IMR-90 (cell line): ENCODE results near the gene MAML2. TPM values are rescaled to one million over a fixed set of nuclear protein-coding genes. Genes with fewer than 3 reads are reported as not detected.

ENCODE experiments used
- ATAC-seq: fragments of 200-7000 bp; cut with Tn5 transposase; 2 replicates; pipeline ENCODE4 v1.9.1; 2020; ENCODE audit warnings: low read depth, mild to moderate bottlenecking, moderate library complexity
- BruUV-seq: library from RNA; stranded (reverse); fragments of 400-500 nt; replicated peaks from 2 replicates; lab custom pipeline; 2021; lab: Mats Ljungman, UMichigan
- CTCF ChIA-PET: fragments of 300-600 bp; formaldehyde crosslinking; extraction: SDS; loops from one replicate; lab custom pipeline; 2021; ENCODE audit warnings: antibody characterized with exemption; lab: Yijun Ruan, JAX
- POLR2A ChIA-PET: fragments of 300-600 bp; sonication (Branson Sonifier 250); formaldehyde crosslinking; loops from one replicate; lab custom pipeline; 2022; ENCODE audit warnings: antibody characterized with exemption; ENCODE audit not compliant: unreplicated experiment; lab: Charles Lee
- DNase-seq: peaks from one replicate; pipeline ENCODE4 v3.0.0; 2013
- H2AFZ ChIP-seq: replicated peaks from 2 replicates; pipeline ENCODE3; 2013; ENCODE audit warnings: low read length, mild to moderate bottlenecking; ENCODE audit not compliant: poor library complexity
- H2AK5ac ChIP-seq: 2 replicates; pipeline ENCODE4 v1.6.1; 2013; ENCODE audit warnings: low read depth, low read length, inconsistent platforms
- H2AK9ac ChIP-seq: replicated peaks from 2 replicates; pipeline ENCODE3; 2013; ENCODE audit warnings: mild to moderate bottlenecking, low read depth, low read length, moderate library complexity; ENCODE audit not compliant: poor library complexity
- H2BK120ac ChIP-seq: 2 replicates; pipeline ENCODE4 v1.6.1; 2013; ENCODE audit warnings: low read depth, low read length, inconsistent platforms
- H2BK15ac ChIP-seq: 3 replicates; pipeline ENCODE4 v1.6.1; 2013; ENCODE audit warnings: low read depth, low read length, inconsistent platforms
- H2BK20ac ChIP-seq: 2 replicates; pipeline ENCODE4 v1.6.1; 2013; ENCODE audit warnings: low read depth, mild to moderate bottlenecking, inconsistent platforms, low read length, moderate library complexity
- H2BK5ac ChIP-seq: 2 replicates; pipeline ENCODE4 v1.6.1; 2013; ENCODE audit warnings: mild to moderate bottlenecking, low read depth, low read length, inconsistent platforms; ENCODE audit not compliant: poor library complexity, severe bottlenecking
- H3K14ac ChIP-seq: replicated peaks from 2 replicates; pipeline ENCODE4 v1.6.1; 2013; ENCODE audit warnings: low read depth, low read length, inconsistent platforms
- H3K18ac ChIP-seq: 2 replicates; pipeline ENCODE4 v1.6.1; 2013; ENCODE audit warnings: low read depth, low read length, control low read depth
- H3K23ac ChIP-seq: 2 replicates; pipeline ENCODE4 v1.6.1; 2013; ENCODE audit warnings: low read depth, low read length, inconsistent platforms
- H3K27ac ChIP-seq: 2 replicates; pipeline ENCODE4 v1.5.1; 2013; ENCODE audit warnings: mild to moderate bottlenecking, control low read depth, low read length; ENCODE audit not compliant: insufficient read depth
- H3K27me3 ChIP-seq: 2 replicates; pipeline ENCODE4 v1.6.1; 2013; ENCODE audit warnings: low read length; ENCODE audit not compliant: control insufficient read depth, insufficient read depth
- H3K36me3 ChIP-seq: 2 replicates; pipeline ENCODE4 v1.6.1; 2013; ENCODE audit warnings: low read length, mixed read lengths; ENCODE audit not compliant: control insufficient read depth, insufficient read depth
- H3K4ac ChIP-seq: 2 replicates; pipeline ENCODE4 v1.6.1; 2013; ENCODE audit warnings: low read depth, low read length, inconsistent platforms
- H3K4me1 ChIP-seq: 2 replicates; pipeline ENCODE4 v1.6.1; 2013; ENCODE audit warnings: low read length, mixed read lengths; ENCODE audit not compliant: control insufficient read depth, insufficient read depth
- H3K4me2 ChIP-seq: 2 replicates; pipeline ENCODE4 v1.6.1; 2013; ENCODE audit warnings: low read depth, mild to moderate bottlenecking, control low read depth, low read length, moderate library complexity
- H3K4me3 ChIP-seq: 2 replicates; pipeline ENCODE4 v1.5.1; 2013; ENCODE audit warnings: low read depth, mild to moderate bottlenecking, control low read depth, low read length, moderate library complexity; ENCODE audit not compliant: insufficient read depth
- H3K56ac ChIP-seq: 2 replicates; pipeline ENCODE4 v1.6.1; 2013; ENCODE audit warnings: low read length, inconsistent platforms; ENCODE audit not compliant: insufficient read depth; ENCODE audit errors: extremely low read depth
- H3K79me1 ChIP-seq, 2 experiments: 2 replicates each; pipeline ENCODE4 v1.6.1; 2013; ENCODE audit warnings: low read length in 2 of 2, inconsistent platforms in 1 of 2, low read depth in 1 of 2
- H3K9ac ChIP-seq: 2 replicates; pipeline ENCODE4 v1.6.1; 2013; ENCODE audit warnings: low read depth, low read length, control low read depth
- H3K9me1 ChIP-seq: 2 replicates; pipeline ENCODE4 v1.6.1; 2013; ENCODE audit warnings: low read length, inconsistent platforms; ENCODE audit not compliant: insufficient read depth
- H3K9me3 ChIP-seq: 2 replicates; pipeline ENCODE4 v1.6.1; 2013; ENCODE audit warnings: low read length; ENCODE audit not compliant: control insufficient read depth, insufficient read depth
- H4K20me1 ChIP-seq: 2 replicates; pipeline ENCODE4 v1.6.1; 2013; ENCODE audit warnings: low read length, inconsistent platforms; ENCODE audit not compliant: insufficient read depth
- H4K5ac ChIP-seq: 2 replicates; pipeline ENCODE4 v1.6.1; 2013; ENCODE audit warnings: mild to moderate bottlenecking, low read depth, low read length, control low read depth
- H4K8ac ChIP-seq, 2 experiments: 2 replicates each; pipeline ENCODE4 v1.6.1; 2013; ENCODE audit warnings: low read depth in 2 of 2, low read length in 2 of 2, control low read depth in 1 of 2, inconsistent platforms in 1 of 2
- H4K91ac ChIP-seq: 2 replicates; pipeline ENCODE4 v1.6.1; 2013; ENCODE audit warnings: low read depth, low read length, inconsistent platforms; ENCODE audit not compliant: insufficient read depth
- BHLHE40 ChIP-seq: fragments of 150-350 bp; IDR thresholded peaks from 2 replicates; pipeline ENCODE4 v1.6.1; 2016; ENCODE audit warnings: mild to moderate bottlenecking, low read depth, low read length
- CEBPB ChIP-seq: IDR thresholded peaks from 2 replicates; pipeline ENCODE4 v1.6.1; 2012; ENCODE audit warnings: low read depth, low read length, improper control_type of control experiment
- CHD1 ChIP-seq: IDR thresholded peaks from 2 replicates; pipeline ENCODE4 v1.6.1; 2012; ENCODE audit warnings: low read depth, low read length, improper control_type of control experiment
- MAFK ChIP-seq: IDR thresholded peaks from 2 replicates; pipeline ENCODE4 v1.6.1; 2012; ENCODE audit warnings: low read depth, low read length, improper control_type of control experiment
- MAZ ChIP-seq: IDR thresholded peaks from 2 replicates; pipeline ENCODE4 v1.6.1; 2012; ENCODE audit warnings: low read depth, mild to moderate bottlenecking, low read length, improper control_type of control experiment, moderate library complexity, borderline replicate concordance
- MXI1 ChIP-seq: IDR thresholded peaks from 2 replicates; pipeline ENCODE4 v1.6.1; 2012; ENCODE audit warnings: low read depth, mild to moderate bottlenecking, low read length, moderate library complexity, borderline replicate concordance
- NFE2L2 ChIP-seq: fragments of 150-350 bp; IDR thresholded peaks from 2 replicates; pipeline ENCODE4 v1.6.1; 2016; ENCODE audit warnings: low read depth, mild to moderate bottlenecking, low read length
- POLR2A ChIP-seq: IDR thresholded peaks from 2 replicates; pipeline ENCODE4 v1.6.1; 2012; ENCODE audit warnings: mild to moderate bottlenecking, low read depth, low read length
- RAD21 ChIP-seq: IDR thresholded peaks from 2 replicates; pipeline ENCODE4 v1.6.1; 2012; ENCODE audit warnings: low read length, improper control_type of control experiment
- WGBS, 2 experiments: methylation state at CpG; one replicate each; pipeline versions ENCODE4 v1.1.5 to v1.1.7; 2013; ENCODE audit warnings: missing lambda C conversion rate in 2 of 2; ENCODE audit not compliant: insufficient read length in 1 of 2; ENCODE audit errors: extremely low coverage in 2 of 2; 5-methylcytosine and 5-hydroxymethylcytosine counted together
- dilution Hi-C: fragments of 300-500 bp; cut with HindIII; formaldehyde crosslinking; loops from one replicate; pipeline ENCODE4 v1.14.3; 2018; ENCODE audit warnings: low sequenced_read_pairs; ENCODE audit not compliant: unreplicated experiment
- in situ Hi-C: fragments of 300-500 bp; cut with MboI; formaldehyde crosslinking; loops from 3 replicates; pipeline ENCODE4 v1.14.3; 2019; ENCODE audit warnings: low sequenced_read_pairs, inconsistent platforms, mixed read lengths
- intact Hi-C: fragments of 100-400 bp; cut with micrococcal nuclease; formaldehyde crosslinking; loops from 2 replicates; pipeline ENCODE4 v1.10.0; 2022
- polyA plus RNA-seq, 3 experiments: library from polyadenylated mRNA; depleted of rRNA; stranded (reverse); fragments of >200 nt; gene quantifications; 2 replicates each; pipeline ENCODE4 v1.2.3, GENCODE V29; 2012; ENCODE audit warnings: low replicate concordance in 1 of 3
- total RNA-seq: library from RNA; depleted of rRNA; stranded (reverse); fragments of >200 nt; gene quantifications from 2 replicates; pipeline ENCODE4 v1.2.3, GENCODE V29; 2012
- TF ChIP-seq, protein P1 (sequence below): fragments of 150-350 bp; IDR thresholded peaks from 2 replicates; pipeline ENCODE4 v1.6.1; 2017; ENCODE audit warnings: mild to moderate bottlenecking, antibody characterized with exemption, low read length, low read depth

The MAML2 gene
- total and polyA plus RNA-seq, 2 of the 4 experiments (the other 2 are of a cell fraction) = 15.0 to 19.5 TPM

GRCh38 chr11:96160732-96161306, 182.2 kb downstream of the MAML2 start:
- dilution Hi-C loops = no loop called here

More at GRCh38 chr11:96160732-96161306, 182.2 kb downstream of the MAML2 start:
- Histone ChIP-seq H3K27me3 (no peaks in the 10 kb centered on the region), H3K56ac (peak overlapping the region; percentile 67), H3K23ac (peak overlapping the region; percentile 50), H3K14ac (peak overlapping the region; percentile 87), H3K79me1 (peaks cover 20 to 63% of the 10 kb centered on the region in 2 experiments), H3K9me3 (no peaks in the 10 kb centered on the region), H3K27ac (peak overlapping the region; percentile 92), H4K8ac (peak overlapping the region; percentile 76 to 78; a peak in 3 of 4 replicates), H3K18ac (peak overlapping the region; percentile 96), H2BK20ac (peak overlapping the region; percentile 92), H2AFZ (no peak overlapping the region), H2AK5ac (peak overlapping the region; percentile 69; the same call in 1 of the 2 replicates), H3K9me1 (peaks cover 13% of the 10 kb centered on the region), H3K36me3 (no peaks in the 10 kb centered on the region), H3K4me2 (peak overlapping the region; percentile 93), H3K4me3 (no peak overlapping the region), H2BK5ac (peak overlapping the region; percentile 89), H4K20me1 (no peaks in the 10 kb centered on the region), H2BK15ac (peak overlapping the region; percentile 90; the same call in 2 of the 3 replicates), H2BK120ac (peak overlapping the region; percentile 95), H4K91ac (peak overlapping the region; percentile 90), H3K4me1 (peaks cover 23% of the 10 kb centered on the region), H2AK9ac (peak overlapping the region; percentile 10), H3K4ac (peak overlapping the region; percentile 93), H4K5ac (peak overlapping the region; percentile 92), H3K9ac (peak overlapping the region; percentile 58)
- BruUV-seq = no TSS peak
- ATAC-seq = no peak
- in situ Hi-C loops (loop anchor here (5.0 kb wide), 1 partner anchor 181 kb away; the partner anchor contains the start of gene MAML2), intact Hi-C loops (loop anchor here (5.0 kb wide), 1 partner anchor 369 kb away; the partner anchor contains the start of gene CEP57)
- DNase-seq = no peak
- POLR2A ChIA-PET = no interaction called here
- WGBS, 2 experiments = 100% methylated on average over 2 of the region's 7 CpGs; no CpG with 5 or more reads in 1 of the 2 experiments
- CTCF ChIA-PET = no interaction called here
- TF ChIP-seq BHLHE40 (no peak), RAD21 (no peak), POLR2A (no peak), MAZ (no peak), NFE2L2 (no peak), CEBPB (no peak), MXI1 (no peak), CHD1 (no peak), MAFK (no peak)
- TF ChIP-seq, protein P1, sequence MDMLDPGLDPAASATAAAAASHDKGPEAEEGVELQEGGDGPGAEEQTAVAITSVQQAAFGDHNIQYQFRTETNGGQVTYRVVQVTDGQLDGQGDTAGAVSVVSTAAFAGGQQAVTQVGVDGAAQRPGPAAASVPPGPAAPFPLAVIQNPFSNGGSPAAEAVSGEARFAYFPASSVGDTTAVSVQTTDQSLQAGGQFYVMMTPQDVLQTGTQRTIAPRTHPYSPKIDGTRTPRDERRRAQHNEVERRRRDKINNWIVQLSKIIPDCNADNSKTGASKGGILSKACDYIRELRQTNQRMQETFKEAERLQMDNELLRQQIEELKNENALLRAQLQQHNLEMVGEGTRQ = no peak
